Measurements from ENCODE around the gene CDH4. TPM values are rescaled to one million over a fixed set of nuclear protein-coding genes. Genes with fewer than 3 reads are reported as not detected.

The CDH4 gene
- total RNA-seq, 2 donors from 2014 or later = 0.29 to 0.45 TPM

GRCh38 chr20:61588411-61589385 is 336.6 kb downstream of the CDH4 start:
- H3K9me3 Mint-ChIP-seq = peaks cover 7% of the 10 kb centered on the region
- no peak for ATAC-seq (replicated peaks)
- H3K4me1 Mint-ChIP-seq = no peaks in the 10 kb centered on the region
- no peaks in the 10 kb centered on the region for H3K36me3 Mint-ChIP-seq (ENCODE audit: low read depth)
- peaks cover 4% of the 10 kb centered on the region for H3K27me3 Mint-ChIP-seq
- no peak overlapping the region for H3K27ac Mint-ChIP-seq
- H3K4me3 Mint-ChIP-seq = no peak overlapping the region

GRCh38 chr20:61590236-61590635 is 338.2 kb downstream of the CDH4 start:
- Mint-ChIP-seq H3K36me3 (ENCODE audit: low read depth) (no peaks in the 10 kb centered on the region), H3K27ac (no peak overlapping the region), H3K27me3 (peaks cover 4% of the 10 kb centered on the region), H3K4me1 (no peaks in the 10 kb centered on the region), H3K9me3 (peaks cover 7% of the 10 kb centered on the region), H3K4me3 (no peak overlapping the region)
- no peak for ATAC-seq (replicated peaks)

GRCh38 chr20:61593516-61593915 is 341.5 kb downstream of the CDH4 start:
- Mint-ChIP-seq H3K4me1 (no peaks in the 10 kb centered on the region), H3K36me3 (ENCODE audit: low read depth) (no peaks in the 10 kb centered on the region), H3K4me3 (no peak overlapping the region), H3K27ac (no peak overlapping the region), H3K9me3 (peaks cover 7% of the 10 kb centered on the region), H3K27me3 (peaks cover 3% of the 10 kb centered on the region)
- no peak for ATAC-seq (replicated peaks)

- Mint-ChIP-seq H3K27ac (no peak overlapping the region), H3K36me3 (ENCODE audit: low read depth) (no peaks in the 10 kb centered on the region), H3K27me3 (no peaks in the 10 kb centered on the region), H3K4me3 (no peak overlapping the region), H3K4me1 (no peaks in the 10 kb centered on the region), H3K9me3 (peaks cover 4% of the 10 kb centered on the region)
- ATAC-seq (replicated peaks) = no peak
Measured at GRCh38 chr20:61594198-61594597, 342.1 kb downstream of the CDH4 start.

- Mint-ChIP-seq H3K27me3 (no peaks in the 10 kb centered on the region), H3K4me3 (no peak overlapping the region), H3K4me1 (no peaks in the 10 kb centered on the region), H3K9me3 (peaks cover 4% of the 10 kb centered on the region), H3K36me3 (ENCODE audit: low read depth) (no peaks in the 10 kb centered on the region), H3K27ac (no peak overlapping the region)
- ATAC-seq (replicated peaks) = no peak
Measured at GRCh38 chr20:61595216-61595615, 343.2 kb downstream of the CDH4 start.

GRCh38 chr20:61596687-61597330 is 344.7 kb downstream of the CDH4 start:
- Mint-ChIP-seq H3K9me3 (no peaks in the 10 kb centered on the region), H3K4me1 (no peaks in the 10 kb centered on the region)
- no peak for ATAC-seq (replicated peaks)

GRCh38 chr20:61597996-61598395 is 345.9 kb downstream of the CDH4 start:
- H3K4me1 Mint-ChIP-seq = no peaks in the 10 kb centered on the region
- no peaks in the 10 kb centered on the region for H3K27me3 Mint-ChIP-seq
- H3K4me3 Mint-ChIP-seq = no peak overlapping the region
- no peaks in the 10 kb centered on the region for H3K9me3 Mint-ChIP-seq
- H3K27ac Mint-ChIP-seq = no peak overlapping the region
- ATAC-seq (replicated peaks) = no peak
- H3K36me3 Mint-ChIP-seq (ENCODE audit: low read depth) = no peaks in the 10 kb centered on the region

More at GRCh38 chr20:61596687-61597330, 344.7 kb downstream of the CDH4 start:
- Mint-ChIP-seq H3K27ac (no peak overlapping the region), H3K4me3 (no peak overlapping the region), H3K27me3 (no peaks in the 10 kb centered on the region), H3K36me3 (ENCODE audit: low read depth) (no peaks in the 10 kb centered on the region)

- Mint-ChIP-seq H3K27me3 (no peaks in the 10 kb centered on the region), H3K9me3 (no peaks in the 10 kb centered on the region), H3K4me3 (no peak overlapping the region), H3K4me1 (no peaks in the 10 kb centered on the region), H3K36me3 (ENCODE audit: low read depth) (no peaks in the 10 kb centered on the region), H3K27ac (no peak overlapping the region)
- ATAC-seq (replicated peaks) = no peak
Measured at GRCh38 chr20:61598586-61598985, 346.5 kb downstream of the CDH4 start.

- H3K36me3 Mint-ChIP-seq (ENCODE audit: low read depth) = no peaks in the 10 kb centered on the region
- no peaks in the 10 kb centered on the region for H3K9me3 Mint-ChIP-seq
Measured at GRCh38 chr20:61599061-61599531, 347.0 kb downstream of the CDH4 start.

GRCh38 chr20:61599541-61599992 is 347.5 kb downstream of the CDH4 start:
- no peak for ATAC-seq (replicated peaks)
- no peak overlapping the region for H3K27ac Mint-ChIP-seq
- no peaks in the 10 kb centered on the region for H3K36me3 Mint-ChIP-seq (ENCODE audit: low read depth)
- H3K4me3 Mint-ChIP-seq = no peak overlapping the region
- no peaks in the 10 kb centered on the region for H3K27me3 Mint-ChIP-seq
- H3K4me1 Mint-ChIP-seq = no peaks in the 10 kb centered on the region
- no peaks in the 10 kb centered on the region for H3K9me3 Mint-ChIP-seq

More at GRCh38 chr20:61599061-61599531, 347.0 kb downstream of the CDH4 start:
- Mint-ChIP-seq H3K4me1 (no peaks in the 10 kb centered on the region), H3K27me3 (no peaks in the 10 kb centered on the region), H3K4me3 (no peak overlapping the region), H3K27ac (no peak overlapping the region)
- ATAC-seq (replicated peaks) = no peak

GRCh38 chr20:61600016-61600415 is 348.0 kb downstream of the CDH4 start:
- H3K27me3 Mint-ChIP-seq = no peaks in the 10 kb centered on the region
- no peaks in the 10 kb centered on the region for H3K4me1 Mint-ChIP-seq
- no peak for ATAC-seq (replicated peaks)
- H3K36me3 Mint-ChIP-seq (ENCODE audit: low read depth) = no peaks in the 10 kb centered on the region
- H3K4me3 Mint-ChIP-seq = no peak overlapping the region
- H3K9me3 Mint-ChIP-seq = no peaks in the 10 kb centered on the region
- H3K27ac Mint-ChIP-seq = no peak overlapping the region

GRCh38 chr20:61601361-61601760 is 349.3 kb downstream of the CDH4 start:
- Mint-ChIP-seq H3K4me1 (no peaks in the 10 kb centered on the region), H3K36me3 (ENCODE audit: low read depth) (no peaks in the 10 kb centered on the region), H3K27ac (no peak overlapping the region), H3K9me3 (no peaks in the 10 kb centered on the region), H3K4me3 (no peak overlapping the region), H3K27me3 (no peaks in the 10 kb centered on the region)
- no peak for ATAC-seq (replicated peaks)

GRCh38 chr20:61601853-61602252 is 349.8 kb downstream of the CDH4 start:
- Mint-ChIP-seq H3K9me3 (no peaks in the 10 kb centered on the region), H3K27ac (no peak overlapping the region), H3K36me3 (ENCODE audit: low read depth) (no peaks in the 10 kb centered on the region), H3K4me3 (no peak overlapping the region), H3K27me3 (no peaks in the 10 kb centered on the region), H3K4me1 (no peaks in the 10 kb centered on the region)
- no peak for ATAC-seq (replicated peaks)

GRCh38 chr20:61603715-61604114 is 351.7 kb downstream of the CDH4 start:
- Mint-ChIP-seq H3K4me1 (no peaks in the 10 kb centered on the region), H3K27ac (no peak overlapping the region), H3K9me3 (no peaks in the 10 kb centered on the region), H3K27me3 (no peaks in the 10 kb centered on the region), H3K4me3 (no peak overlapping the region), H3K36me3 (ENCODE audit: low read depth) (no peaks in the 10 kb centered on the region)
- ATAC-seq (replicated peaks) = no peak

GRCh38 chr20:61604549-61604948 is 352.5 kb downstream of the CDH4 start:
- no peak for ATAC-seq (replicated peaks)

More at GRCh38 chr20:61604549-61604948, 352.5 kb downstream of the CDH4 start:
- no peaks in the 10 kb centered on the region for H3K36me3 Mint-ChIP-seq (ENCODE audit: low read depth)
- H3K4me3 Mint-ChIP-seq = no peak overlapping the region
- H3K27ac Mint-ChIP-seq = no peak overlapping the region
- H3K27me3 Mint-ChIP-seq = no peaks in the 10 kb centered on the region
- H3K9me3 Mint-ChIP-seq = no peaks in the 10 kb centered on the region
- no peaks in the 10 kb centered on the region for H3K4me1 Mint-ChIP-seq
